Central memory CD4-positive, alpha-beta T cell (primary cell): ENCODE results near the gene MIER2.

ENCODE experiments used
- DNase-seq: peaks from one replicate; pipeline ENCODE4 v3.0.0; 2022

MIER2 gene

DNA sequence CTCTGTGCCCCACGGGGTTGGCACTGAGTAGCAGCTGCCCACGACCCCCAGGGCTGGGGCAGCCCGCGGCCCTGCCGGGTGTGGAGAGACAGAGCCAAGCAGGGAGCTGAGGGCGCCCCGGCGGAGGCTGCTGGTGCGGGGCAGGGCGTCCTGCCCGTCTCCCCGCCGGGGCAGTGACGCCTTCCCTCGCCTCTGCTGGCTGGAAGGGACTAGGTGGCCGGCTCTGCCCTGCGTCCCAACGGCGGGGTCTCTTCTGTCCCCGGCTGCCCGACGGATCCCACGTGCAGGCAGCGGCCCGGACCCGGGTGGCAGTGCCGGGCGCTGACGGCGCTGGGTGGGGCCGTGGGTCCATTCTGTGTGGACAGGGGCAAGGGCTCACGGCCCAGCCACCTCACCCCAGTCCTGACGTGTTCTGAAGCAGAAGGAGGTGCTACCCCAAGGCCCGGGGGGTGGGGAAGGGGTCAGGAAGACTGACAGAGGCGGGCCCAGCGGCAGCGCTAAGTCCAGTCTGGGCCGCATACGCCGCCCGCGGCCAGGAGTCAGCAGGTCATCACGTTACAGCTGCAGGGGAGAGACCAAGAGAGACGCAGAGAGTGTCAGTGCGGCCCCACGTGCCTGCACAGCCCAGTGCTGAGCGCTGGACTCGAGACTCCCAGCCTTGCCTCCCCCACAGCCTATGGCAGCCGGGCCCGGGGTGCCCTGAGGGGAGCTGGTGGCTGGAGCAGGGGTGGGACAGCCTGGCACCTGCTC, 38.3 kb downstream of the MIER2 start:
- DNase-seq = no peak

- DNase-seq = no peak
Measured at GRCh38 chr19:305240-306150, 39.1 kb downstream of the MIER2 start.

DNA sequence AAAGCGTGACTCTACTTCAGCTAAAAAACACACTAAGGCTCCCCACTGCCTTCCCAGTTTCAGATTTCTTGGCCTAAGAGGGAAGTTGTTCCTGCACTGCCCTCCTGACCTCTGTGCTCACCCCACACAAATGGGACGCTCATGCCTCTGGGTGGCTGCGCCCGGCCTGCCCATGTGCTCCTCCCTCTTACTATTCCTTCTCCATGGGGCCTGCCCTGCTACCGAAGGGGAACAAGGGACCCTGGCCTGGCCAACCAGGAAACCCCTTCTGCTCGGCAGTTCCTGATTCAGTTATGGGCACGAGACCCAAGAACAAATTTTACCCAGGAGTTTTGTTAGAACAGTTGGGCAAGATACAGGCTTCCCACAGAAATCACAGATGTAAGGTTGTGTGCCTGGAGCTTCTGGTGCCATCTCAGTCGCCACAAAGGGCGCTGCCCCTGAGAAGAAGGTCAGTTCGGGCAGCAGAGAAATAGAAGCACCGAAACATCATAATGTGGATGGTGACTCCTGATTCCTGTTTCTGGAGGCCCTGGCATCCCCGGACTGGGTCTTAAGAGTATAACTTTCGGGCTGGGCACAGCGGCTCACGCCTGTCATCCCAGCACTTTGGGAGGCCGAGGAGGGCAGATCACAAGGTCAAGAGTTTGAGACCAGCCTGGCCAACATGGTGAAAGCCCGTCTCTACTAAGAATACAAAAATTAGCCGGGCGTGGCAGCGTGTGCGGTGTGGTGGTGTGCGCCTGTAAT, 47.9 kb downstream of the MIER2 start:
- no peak for DNase-seq

- DNase-seq = no peak
Measured at GRCh38 chr19:295687-296370, 48.8 kb downstream of the MIER2 start.

- no peak for DNase-seq
Measured at GRCh38 chr19:294946-295686, 49.5 kb downstream of the MIER2 start.

- DNase-seq = no peak
Measured at GRCh38 chr19:294341-294945, 50.2 kb downstream of the MIER2 start.

GRCh38 chr19:293436-294110, 51.0 kb downstream of the MIER2 start:
- DNase-seq = no peak

DNA sequence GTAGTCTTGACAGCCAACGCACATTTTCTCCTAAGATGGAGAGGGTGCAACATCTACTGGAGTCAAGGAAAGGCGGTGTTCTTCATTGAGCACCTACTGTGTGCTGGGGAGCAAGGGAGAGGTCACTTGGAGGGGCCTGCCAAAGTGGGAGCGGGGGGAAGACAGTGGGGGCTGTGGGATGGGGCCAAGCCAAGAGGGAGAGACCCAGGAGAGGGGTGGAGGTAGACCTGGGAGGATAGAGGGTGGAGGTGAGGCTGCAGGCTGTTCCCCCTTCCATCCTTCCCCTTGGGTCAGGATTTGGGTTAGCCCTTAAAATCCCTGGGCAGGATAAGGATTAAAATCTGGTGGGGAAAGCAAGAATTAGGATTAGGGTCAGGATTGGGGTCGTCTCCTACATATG, 51.6 kb downstream of the MIER2 start:
- DNase-seq = no peak

GRCh38 chr19:292281-292884, 52.2 kb downstream of the MIER2 start:
- no peak for DNase-seq

GRCh38 chr19:291561-292280, 52.9 kb downstream of the MIER2 start:
- DNase-seq = no peak

DNA sequence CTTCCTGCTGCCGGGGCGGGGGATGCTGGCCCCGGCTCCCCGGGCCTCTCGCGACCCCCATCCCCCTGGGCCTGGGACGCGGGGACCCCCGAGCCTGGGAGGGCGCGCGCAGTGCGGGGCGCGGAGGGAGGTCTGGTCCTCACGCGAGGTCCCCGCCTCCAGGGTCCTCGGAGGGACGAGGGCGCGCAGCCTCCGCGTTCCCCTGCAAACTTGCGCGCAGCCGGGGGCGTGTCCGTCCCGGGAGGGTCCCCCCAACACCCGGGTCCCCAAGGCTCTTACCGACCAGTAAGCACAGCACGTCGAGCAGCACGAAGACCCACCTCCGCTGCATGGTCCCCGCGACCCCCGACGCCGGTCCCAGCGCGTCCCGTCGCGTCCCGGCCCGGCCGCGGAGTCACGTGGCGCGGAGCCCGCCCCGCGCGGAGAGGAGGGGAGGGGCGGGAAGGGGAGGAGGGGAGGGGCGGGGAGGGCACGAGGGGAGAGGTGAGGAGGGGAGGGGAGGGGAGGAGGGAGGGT, 53.5 kb downstream of the MIER2 start, which contains the start of gene PLPP2:
Gene PLPP2 (minus strand): TSS at position 398 of the 516 bp plus-strand sequence. CDS start 67 bp downstream, at position 331.
- DNase-seq = no peak

DNA sequence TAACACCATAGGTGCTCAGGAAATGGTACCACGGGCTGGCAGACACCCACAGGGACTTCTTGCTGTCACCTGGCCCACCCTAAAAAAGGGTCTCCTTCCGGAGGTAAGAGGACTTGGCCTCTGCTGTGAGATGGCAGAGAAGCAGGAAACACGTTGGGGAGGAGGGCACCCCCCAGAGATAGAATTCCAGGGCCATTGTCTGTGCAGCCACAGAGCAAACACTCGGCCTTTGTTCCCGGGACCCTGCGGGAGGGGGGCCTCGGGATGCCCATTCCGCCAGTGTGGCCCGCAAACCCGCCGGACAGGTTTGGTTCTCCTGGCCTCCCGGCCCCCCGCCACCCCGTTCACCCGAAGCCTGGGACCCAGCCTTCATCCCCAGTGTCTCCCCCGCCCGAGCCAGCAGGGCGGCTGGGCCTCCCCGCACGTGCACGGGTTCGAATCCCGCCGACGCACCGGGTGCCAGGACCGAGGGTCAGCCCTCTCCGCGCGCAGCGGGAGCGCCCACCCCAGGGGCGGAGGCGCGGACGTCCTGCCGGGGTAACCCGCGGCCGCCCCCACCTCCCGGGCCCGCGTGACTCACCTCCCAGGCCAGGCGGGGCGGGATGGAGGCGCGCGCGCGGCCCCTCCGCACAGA, 54.1 kb downstream of the MIER2 start:
- DNase-seq = no peak

GRCh38 chr19:289651-290371, 54.8 kb downstream of the MIER2 start:
- peak; percentile 23 for DNase-seq

DNA sequence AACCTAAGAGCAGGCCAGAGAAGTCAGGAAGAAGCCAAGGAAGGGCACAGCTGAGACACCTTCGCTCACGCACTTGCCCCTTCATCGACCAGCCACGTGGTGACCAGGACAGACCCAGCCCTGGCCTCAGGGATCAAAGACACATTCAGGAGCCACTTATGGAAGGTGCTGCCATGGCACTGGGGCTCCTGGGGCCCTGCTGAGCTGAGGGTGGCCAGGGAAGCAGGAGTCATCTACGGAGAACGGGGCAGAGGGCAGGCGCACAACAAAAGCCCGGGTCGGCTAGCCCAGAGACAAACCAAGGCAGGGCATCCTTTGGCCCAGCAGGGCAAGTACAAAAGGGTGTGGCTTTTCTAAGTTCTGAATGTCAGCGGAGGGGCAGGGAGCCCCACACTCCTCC, 55.7 kb downstream of the MIER2 start:
- DNase-seq = no peak

GRCh38 chr19:287381-287871, 57.2 kb downstream of the MIER2 start:
- DNase-seq = no peak

DNA sequence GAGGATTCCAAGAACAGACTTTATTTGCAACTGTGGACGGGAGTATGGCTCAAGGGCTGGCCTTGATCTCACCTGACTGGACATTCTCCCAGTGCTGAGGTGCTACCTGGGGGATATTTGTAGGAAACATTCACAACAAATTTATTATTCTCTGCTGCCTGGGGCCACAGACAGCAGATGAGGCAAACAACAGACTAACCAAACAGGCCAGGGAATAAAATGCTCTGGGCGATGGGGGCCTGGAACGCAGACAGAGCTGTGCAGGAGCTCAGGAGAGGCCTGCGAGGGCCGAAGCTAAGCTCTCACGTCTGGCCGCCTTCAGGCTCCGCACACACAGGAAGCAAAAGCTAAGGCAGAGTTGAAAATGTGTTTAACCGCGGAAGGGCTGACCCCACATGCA, 61.2 kb downstream of the MIER2 start:
- DNase-seq = no peak

GRCh38 chr19:282501-282900, 62.1 kb downstream of the MIER2 start:
- no peak for DNase-seq

- no peak for DNase-seq
Measured at GRCh38 chr19:281992-282391, 62.6 kb downstream of the MIER2 start.
